ENCODE results near the gene WDR18. TPM values are rescaled to one million over a fixed set of nuclear protein-coding genes. Genes with fewer than 3 reads are reported as not detected.
A peak's percentile ranks its signal among the peaks of the same experiment; 100 is the strongest.

WDR18 gene
- total RNA-seq, 6 donors from 2014 or later = 29.2 to 122 (median 38.6) TPM

GRCh38 chr19:977058-977464 lies 7.1 kb upstream of the WDR18 start:
- DNase-seq = peak in 1 of 2 donors; percentile 73
- H3K36me3 ChIP-seq = peaks cover 0 to 4% (median 1%) of the 10 kb centered on the region in 4 donors
- no peak for ATAC-seq (ENCODE audit: low FRiP score in 2 of 2)
- H3K4me1 ChIP-seq = peaks cover 0 to 10% (median 5%) of the 10 kb centered on the region in 4 donors
- WGBS, 2 donors = 85 to 92% methylated on average over 5 to 23 of the region's 24 CpGs
- H3K27ac ChIP-seq = no peak overlapping the region
- no peaks in the 10 kb centered on the region for H3K9me3 ChIP-seq
- H3K4me3 ChIP-seq = no peak overlapping the region
- no peak for TF ChIP-seq POLR2A (IDR thresholded peaks at IDR 0.05)
- TF ChIP-seq POLR2AphosphoS5 (IDR thresholded peaks at IDR 0.05) = no peak
- TF ChIP-seq, protein P1, sequence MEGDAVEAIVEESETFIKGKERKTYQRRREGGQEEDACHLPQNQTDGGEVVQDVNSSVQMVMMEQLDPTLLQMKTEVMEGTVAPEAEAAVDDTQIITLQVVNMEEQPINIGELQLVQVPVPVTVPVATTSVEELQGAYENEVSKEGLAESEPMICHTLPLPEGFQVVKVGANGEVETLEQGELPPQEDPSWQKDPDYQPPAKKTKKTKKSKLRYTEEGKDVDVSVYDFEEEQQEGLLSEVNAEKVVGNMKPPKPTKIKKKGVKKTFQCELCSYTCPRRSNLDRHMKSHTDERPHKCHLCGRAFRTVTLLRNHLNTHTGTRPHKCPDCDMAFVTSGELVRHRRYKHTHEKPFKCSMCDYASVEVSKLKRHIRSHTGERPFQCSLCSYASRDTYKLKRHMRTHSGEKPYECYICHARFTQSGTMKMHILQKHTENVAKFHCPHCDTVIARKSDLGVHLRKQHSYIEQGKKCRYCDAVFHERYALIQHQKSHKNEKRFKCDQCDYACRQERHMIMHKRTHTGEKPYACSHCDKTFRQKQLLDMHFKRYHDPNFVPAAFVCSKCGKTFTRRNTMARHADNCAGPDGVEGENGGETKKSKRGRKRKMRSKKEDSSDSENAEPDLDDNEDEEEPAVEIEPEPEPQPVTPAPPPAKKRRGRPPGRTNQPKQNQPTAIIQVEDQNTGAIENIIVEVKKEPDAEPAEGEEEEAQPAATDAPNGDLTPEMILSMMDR (IDR thresholded peaks at IDR 0.05) = no peak
- TF ChIP-seq EP300 (IDR thresholded peaks at IDR 0.05) = no peak
- no peaks in the 10 kb centered on the region for H3K27me3 ChIP-seq

DNA sequence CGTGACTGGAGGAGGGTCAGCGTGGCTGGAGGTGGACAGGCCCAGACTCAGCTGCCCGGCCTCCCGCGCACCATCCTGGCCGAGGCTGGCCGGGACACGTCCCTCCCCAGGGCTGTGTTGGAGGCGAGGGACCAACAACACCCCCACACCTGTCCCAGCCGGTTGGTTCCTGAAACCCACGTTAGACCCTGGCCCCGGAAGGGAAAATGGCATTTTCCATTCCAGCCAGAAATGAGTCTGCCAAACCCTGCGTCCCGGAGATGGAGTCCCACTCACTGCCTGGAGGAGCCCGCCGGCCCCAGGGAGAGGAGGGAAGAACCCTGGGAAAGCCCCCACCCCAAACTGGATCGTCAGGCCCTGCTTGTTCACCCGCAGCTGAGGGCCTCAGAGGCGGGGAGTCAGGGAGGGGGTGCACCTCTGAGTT lies 4.8 kb upstream of the WDR18 start:
- Histone ChIP-seq H3K4me3 (no peak overlapping the region), H3K9me3 (no peaks in the 10 kb centered on the region), H3K27me3 (no peaks in the 10 kb centered on the region), H3K36me3 (no peaks in the 10 kb centered on the region), H3K27ac (no peak overlapping the region), H3K4me1 (peaks cover 17 to 28% (median 22%) of the 10 kb centered on the region in 4 donors)
- TF ChIP-seq, protein P1 (IDR thresholded peaks at IDR 0.05) = no peak
- no peak for TF ChIP-seq POLR2A (IDR thresholded peaks at IDR 0.05)
- no peak for TF ChIP-seq POLR2AphosphoS5 (IDR thresholded peaks at IDR 0.05)
- TF ChIP-seq EP300 (IDR thresholded peaks at IDR 0.05) = no peak
- DNase-seq = no peak
- WGBS, 2 donors = 54 to 73% methylated on average over 14 to 18 of the region's 19 CpGs
- no peak for ATAC-seq (ENCODE audit: low FRiP score in 2 of 2)

DNA sequence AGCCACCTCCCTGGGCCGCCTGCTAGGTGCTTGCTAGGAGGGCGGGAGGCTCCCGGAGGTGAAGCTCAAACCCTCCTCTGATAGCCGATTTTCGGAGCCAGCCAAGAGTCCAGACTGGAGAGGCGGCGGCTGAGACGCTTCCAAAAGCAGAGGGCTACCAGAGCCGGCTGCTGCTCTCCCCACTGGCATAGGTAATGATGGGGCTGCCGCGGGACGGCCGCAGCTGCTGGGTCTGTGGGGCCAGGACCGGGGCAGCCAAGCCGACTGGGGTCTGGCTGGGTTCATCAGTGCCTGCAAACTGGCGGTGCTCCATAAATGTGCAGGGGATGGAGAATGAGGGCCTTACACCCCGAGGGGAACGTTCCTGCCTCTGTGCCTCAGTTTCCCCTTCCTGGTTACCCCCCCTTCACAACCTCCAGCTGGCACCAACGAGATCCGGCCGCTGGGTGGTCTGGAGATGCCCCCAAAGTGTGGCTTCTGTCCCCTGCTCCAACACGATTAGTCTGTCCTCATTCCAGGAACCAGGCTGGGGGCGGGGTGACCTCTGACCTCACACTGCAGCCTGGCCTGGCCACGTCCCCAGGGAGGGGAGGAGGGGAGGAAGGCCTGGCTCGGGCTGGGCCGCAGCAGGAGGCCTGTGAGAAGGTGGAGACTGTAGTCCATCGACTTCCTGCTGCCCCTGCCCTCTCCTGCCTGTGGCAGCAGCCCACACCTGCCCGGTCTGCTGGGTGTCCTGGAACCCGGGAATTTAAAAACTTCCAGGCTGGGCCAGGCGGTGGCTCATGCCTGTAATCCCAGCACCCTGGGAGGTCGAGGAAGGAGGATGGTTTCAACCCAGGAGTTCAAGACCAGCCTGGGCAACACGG lies 3.8 kb upstream of the WDR18 start:
- DNase-seq (no peak), ATAC-seq (ENCODE audit: low FRiP score in 2 of 2) (peak in 1 of 2 donors; percentile 15)
- H3K27me3 ChIP-seq = no peaks in the 10 kb centered on the region
- TF ChIP-seq POLR2AphosphoS5 (IDR thresholded peaks at IDR 0.05) = peak in 1 of 2 donors; percentile 33
- TF ChIP-seq, protein P1 (IDR thresholded peaks at IDR 0.05) = no peak
- 39 to 44% methylated on average over 15 to 21 of the region's 32 CpGs for WGBS, 2 donors
- no peaks in the 10 kb centered on the region for H3K9me3 ChIP-seq
- H3K4me3 ChIP-seq = no peak overlapping the region
- H3K36me3 ChIP-seq = no peaks in the 10 kb centered on the region
- H3K4me1 ChIP-seq = peaks cover 26 to 37% (median 29%) of the 10 kb centered on the region in 4 donors
- H3K27ac ChIP-seq = no peak overlapping the region

DNA sequence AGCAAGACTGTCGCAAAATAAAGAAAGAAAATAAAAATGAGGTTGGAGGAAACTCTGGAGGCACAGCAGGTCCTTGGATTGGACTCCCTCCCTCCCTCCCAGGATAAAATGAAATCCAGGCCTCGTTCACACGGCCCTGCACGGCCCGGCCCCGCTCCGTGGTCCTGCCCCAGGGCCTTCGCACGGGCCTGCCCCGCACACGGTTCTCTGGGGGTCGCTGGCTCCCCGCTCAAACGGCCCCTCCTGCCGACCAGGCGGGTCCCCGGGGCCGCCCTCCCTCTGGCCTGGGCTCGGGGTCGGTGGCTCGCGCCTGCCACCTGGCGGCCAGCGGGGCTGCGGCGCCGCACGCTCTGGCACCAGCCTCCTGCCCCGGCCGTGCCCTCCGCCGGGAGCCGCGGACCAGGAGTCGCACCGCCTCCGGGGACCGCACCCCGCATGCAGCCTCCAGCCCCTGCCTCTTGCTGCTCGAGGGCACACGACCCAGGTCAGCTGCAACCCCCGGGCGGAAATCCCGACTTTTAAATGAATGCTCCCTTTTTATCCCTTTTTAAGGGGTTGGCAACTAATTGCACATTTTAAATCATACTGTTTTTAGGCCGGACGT lies 1.5 kb upstream of the WDR18 start:
- peak overlapping the region in 3 of 4 donors; percentile 22 to 49 (median 39) for H3K4me3 ChIP-seq
- peak; percentile 77 to 97 for DNase-seq
- TF ChIP-seq POLR2AphosphoS5 (IDR thresholded peaks at IDR 0.05) (no peak), POLR2A (IDR thresholded peaks at IDR 0.05) (no peak), EP300 (IDR thresholded peaks at IDR 0.05) (no peak)
- TF ChIP-seq, protein P1 (IDR thresholded peaks at IDR 0.05) = peak; percentile 97 to 100 (median 99)

More for the DNA sequence above, 1.5 kb upstream of the WDR18 start:
- WGBS, 2 donors = 1 to 3% methylated on average over 15 to 42 of the region's 46 CpGs
- ATAC-seq (ENCODE audit: low FRiP score in 2 of 2) = peak; percentile 75 to 91
- no peaks in the 10 kb centered on the region for H3K9me3 ChIP-seq
- peak overlapping the region in 1 of 4 donors; percentile 24 for H3K27ac ChIP-seq
- H3K36me3 ChIP-seq = peaks cover 0 to 17% (median 6%) of the 10 kb centered on the region in 4 donors
- peaks cover 26 to 42% (median 31%) of the 10 kb centered on the region in 4 donors for H3K4me1 ChIP-seq
- no peaks in the 10 kb centered on the region for H3K27me3 ChIP-seq

Measured in upper lobe of left lung (tissue), 6 donors.